Pons (tissue), 1 donor: ENCODE measurements around the gene TUBGCP6.

Source experiments
- DNase-seq: peaks from one replicate; pipeline ENCODE4 v3.0.0-alpha.2; 2016; ENCODE audit warnings: low spot score

Gene TUBGCP6

GRCh38 chr22:50250555-50251476, 6.0 kb upstream of the TUBGCP6 start, which contains the start of gene HDAC10:
Gene HDAC10, minus strand, starts transcription at chr22:50251265. Its CDS starts 233 bp downstream, at chr22:50251032.
- DNase-seq, result no peak

DNA sequence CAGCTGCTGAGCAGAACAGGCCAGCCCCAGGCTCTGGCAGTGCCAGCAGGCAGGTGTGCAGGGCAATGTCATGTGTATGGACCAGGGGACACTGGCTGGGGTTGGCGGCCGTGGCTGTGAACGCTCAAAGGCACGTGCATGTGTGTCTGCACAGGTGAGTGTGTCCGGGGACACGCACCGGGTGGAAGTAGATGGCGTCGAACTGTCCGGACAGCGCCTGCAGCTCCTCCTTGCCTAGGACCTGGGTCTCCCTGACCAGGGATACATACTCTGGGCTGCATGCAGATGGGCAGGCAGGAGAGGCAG, 5.4 kb upstream of the TUBGCP6 start:
- DNase-seq, result no peak

DNA sequence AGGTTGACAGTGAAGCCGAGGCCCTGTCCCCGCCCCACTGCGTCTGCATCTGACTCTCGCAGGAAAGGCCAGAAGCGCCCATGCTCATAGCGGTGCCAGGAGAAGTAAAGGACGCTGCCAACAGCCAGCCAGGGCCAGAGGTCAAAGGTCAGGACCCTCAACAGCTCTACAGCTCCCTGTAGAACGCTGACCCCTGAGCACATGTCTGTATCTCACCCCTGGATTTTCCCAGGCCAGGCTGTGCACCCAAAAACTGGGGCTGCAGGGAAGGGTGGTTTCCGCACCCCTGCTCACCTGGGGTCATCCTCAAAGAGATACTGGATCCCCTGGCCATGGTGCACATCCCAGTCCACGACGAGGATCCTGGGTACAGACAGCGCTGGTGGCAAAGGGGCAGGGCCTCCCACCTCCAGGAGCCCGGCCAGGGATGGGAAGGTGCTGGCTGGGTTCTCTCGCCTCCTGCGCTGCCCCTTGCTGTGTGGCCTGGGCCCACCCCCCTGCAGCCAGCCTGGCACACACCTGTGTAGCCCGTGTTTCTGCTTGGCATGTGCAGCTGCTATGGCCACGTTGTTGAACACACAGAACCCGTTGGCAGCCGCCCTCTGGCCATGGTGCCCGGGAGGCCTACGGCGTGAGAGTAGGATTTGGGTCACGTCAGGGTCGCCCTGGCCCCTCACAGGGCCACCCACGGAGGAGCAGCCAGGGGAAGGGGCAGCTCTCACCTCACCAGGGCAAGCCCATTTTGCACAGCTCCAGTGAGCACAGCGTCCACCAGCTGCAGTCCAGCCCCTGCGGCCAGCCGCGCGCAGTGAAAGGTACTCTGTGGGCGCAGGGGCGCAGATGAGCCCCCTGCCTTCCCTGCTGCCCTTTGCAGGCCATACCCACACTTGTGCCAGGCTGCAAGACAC, 4.8 kb upstream of the TUBGCP6 start:
- no peak for DNase-seq

- DNase-seq, result no peak
Observed at GRCh38 chr22:50248196-50249081, 3.6 kb upstream of the TUBGCP6 start.

- no peak for DNase-seq
Observed at GRCh38 chr22:50247748-50248147, 2.9 kb upstream of the TUBGCP6 start.

DNA sequence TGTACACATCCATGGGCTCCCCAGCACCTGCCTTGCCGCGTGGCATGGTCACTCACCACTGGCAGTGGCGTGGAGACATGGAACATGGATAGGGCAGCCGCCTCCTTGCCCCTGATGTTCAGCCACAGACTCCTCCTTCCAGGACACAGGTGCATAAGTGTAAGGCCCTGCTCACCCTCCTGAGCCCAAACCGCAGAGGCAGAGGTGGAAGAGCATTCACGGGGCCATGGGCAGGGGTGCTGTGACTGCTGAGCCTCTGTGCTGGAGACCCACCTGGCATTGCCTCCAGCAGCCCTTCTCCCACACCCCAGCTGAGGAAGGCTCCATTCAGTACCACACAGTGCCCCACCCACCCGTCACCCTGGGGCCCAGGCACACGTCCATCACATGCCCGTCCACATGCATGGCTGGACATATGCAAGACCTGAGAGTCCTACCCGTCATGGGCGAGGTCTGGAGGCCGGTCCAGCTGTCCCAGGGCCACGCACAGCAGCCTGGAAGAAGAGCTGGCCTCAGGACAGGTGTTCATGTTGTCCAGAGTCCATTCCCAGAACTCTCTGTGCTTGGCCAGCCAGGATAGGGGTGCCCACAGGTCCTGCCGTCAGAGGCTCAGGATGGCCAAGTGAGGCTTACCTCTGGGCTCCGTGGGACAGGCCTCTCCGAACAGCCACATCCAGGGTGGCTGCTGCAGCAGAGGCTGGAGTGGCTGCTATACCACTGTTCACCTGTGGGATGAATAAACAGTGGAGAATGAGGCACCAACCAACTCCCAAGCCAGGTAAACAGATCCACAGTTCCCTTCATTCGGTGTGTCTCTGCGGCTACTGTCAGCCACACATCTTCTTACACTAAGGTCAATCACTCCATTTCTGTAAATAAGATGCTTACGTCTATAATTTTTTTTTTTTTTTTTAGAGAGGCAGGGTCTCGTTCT, 1.7 kb upstream of the TUBGCP6 start:
- DNase-seq, result no peak

DNA sequence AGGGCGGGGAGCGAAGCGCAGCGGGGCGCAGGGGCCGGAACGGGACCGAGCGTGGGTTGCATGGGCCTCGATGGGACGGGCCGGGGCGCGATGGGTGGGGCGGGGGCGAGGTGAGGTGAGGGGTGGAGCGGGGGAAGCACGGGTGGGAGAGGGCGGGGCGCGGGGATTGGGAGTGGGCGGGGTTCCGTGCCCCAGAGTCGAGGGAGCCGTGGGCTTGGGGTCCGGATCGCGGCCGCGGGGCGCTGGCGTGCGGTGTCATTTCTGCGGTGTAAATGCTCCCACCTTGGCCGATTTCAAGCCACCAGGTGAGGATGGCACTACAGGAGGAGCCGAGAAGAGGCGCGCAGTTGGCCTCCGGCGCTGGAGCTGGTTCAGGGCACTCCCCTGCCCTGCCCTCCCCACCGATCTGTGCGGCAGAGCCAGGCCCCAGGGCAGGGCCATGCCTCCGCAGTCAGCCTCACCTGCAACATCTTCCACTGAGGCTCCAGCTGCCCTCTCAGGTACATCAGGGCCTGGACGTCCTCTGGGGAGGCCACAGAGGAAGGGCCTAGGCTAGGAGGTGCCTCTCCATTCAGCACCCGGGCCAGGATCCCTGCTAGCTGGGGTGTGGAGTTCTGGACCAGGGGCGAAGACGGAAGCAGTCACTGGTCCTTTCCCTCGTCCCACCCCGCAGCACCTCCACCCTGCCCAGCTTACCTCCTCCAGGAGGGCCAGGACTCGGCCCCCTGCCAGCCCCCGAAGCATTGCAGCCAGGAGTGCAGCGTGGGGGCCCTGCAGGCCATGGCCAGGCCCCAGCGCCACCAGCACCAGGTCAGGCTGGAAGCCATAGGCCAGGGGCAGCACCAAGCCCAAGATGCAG, 620 bp upstream of the TUBGCP6 start:
- no peak for DNase-seq

DNA sequence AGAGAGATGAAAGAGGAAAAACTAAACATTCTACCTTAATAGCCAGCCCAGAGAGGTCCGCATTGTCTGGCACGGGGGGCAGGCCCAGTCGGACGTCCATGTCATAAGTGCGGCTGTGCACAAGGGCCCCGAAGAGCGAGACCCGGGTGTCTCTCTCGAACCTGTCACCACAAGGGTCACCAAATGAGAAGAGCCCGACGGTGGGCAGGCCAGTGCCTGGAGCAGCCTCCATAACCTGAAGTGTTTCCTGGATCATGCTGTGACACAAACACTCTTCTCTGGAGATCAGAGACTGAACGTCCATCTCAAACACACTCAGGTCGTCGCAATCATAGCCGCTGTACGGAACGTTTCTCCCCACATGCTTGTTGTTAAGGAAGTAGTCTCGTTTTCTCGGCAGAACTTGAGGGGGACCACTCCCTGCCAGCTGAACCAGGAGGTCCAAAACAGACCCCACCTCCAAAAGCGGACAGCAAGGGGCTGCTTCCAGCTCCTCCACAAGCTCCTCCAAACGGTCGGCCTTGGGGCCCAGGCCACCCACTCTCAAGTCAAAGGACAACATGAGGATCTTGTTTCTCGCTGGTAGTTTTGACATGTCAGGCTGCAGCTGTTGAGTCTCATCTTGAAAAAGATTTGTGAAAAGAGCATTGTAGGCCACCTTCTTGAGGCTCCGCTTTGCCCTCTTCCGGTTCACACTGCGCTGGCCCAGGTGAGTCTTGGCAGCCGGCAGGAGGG, 971 bp downstream of the TUBGCP6 start:
- no peak for DNase-seq

DNA sequence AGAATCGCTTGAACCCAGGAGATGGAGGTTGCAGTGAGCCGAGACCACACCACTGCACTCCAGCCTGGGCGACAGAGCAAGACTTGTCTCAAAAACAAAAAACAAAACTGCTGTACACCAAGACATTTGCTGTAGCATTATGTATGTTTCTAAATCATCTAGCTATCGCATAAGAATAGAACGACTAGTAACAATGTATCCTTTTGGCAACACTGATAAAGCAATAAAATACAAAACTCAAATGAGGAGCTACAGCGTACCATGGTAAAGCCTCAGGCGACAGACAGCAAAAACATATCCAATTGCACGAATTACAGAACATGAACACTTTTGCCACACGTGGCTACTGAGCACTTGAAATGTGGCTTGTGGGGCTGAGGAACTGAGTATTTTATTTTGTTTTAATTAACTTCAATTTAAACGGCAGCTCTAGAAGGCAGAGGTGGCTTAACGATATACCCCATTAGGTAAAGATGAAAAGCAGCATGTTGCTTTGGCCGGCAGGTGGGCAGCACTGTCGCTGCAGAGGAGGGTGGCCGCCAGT, 2.3 kb downstream of the TUBGCP6 start:
- no peak for DNase-seq

DNA sequence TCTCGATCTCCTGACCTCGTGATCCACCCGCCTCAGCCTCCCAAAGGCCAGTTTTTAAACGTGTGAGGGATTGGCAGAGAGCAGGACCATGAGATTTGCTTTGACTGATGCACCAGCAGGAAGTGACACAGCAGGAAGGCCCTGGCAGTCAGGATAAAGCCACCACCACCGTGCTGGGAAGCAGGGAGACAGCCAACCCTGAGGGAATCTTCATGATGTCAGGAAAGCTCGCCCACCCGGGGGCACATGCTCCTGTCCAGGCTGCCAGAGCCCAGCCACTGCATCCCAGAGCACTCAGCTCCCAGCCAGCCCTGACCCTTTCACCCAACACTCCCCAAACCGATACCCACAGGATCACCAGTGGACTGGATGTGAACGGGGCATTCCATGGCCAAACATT, 6.1 kb downstream of the TUBGCP6 start:
- no peak for DNase-seq

- DNase-seq, result no peak
Observed at GRCh38 chr22:50236731-50237409, 8.0 kb downstream of the TUBGCP6 start.

DNA sequence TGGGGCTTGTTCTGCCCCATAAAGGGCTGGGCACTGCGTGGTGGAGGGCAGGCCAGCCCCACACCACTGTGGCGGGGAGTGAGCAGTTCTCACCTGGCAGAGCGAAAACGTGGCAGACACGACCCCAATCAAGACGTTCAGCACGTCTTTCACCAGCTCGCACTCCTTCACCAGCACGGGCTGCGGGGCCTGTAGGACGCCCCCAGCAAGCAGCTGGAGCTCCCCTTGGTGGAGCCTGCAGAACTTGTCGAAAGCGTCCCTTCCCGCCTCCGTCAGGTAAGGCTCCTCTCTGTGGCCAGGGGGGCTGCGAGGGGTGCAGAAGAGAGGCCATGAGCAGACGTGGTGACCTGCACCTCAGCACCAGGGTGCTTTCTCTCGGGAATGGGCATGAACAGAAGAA, 11.6 kb downstream of the TUBGCP6 start:
- no peak for DNase-seq

GRCh38 chr22:50232481-50233151, 12.2 kb downstream of the TUBGCP6 start:
- DNase-seq, result no peak

DNA sequence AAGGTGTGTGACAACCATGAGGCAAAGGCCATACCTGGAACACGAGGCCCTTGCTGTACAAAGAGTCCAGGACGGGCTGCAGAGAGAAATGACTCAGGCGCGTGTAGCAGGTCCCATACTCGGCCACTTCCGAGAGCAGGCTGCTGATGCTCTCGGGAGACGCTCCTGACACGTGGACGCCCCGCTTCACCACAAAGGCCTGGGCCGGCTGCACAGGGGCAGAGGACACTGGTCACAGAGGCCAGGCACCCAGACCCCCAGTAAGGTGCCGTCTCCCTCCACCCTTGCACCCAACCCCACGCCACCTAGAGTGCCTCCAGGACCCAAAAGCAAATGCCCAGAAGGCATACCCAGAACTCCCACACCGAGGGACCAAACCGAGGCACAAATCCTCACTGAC, 15.5 kb downstream of the TUBGCP6 start:
- DNase-seq, result no peak

DNA sequence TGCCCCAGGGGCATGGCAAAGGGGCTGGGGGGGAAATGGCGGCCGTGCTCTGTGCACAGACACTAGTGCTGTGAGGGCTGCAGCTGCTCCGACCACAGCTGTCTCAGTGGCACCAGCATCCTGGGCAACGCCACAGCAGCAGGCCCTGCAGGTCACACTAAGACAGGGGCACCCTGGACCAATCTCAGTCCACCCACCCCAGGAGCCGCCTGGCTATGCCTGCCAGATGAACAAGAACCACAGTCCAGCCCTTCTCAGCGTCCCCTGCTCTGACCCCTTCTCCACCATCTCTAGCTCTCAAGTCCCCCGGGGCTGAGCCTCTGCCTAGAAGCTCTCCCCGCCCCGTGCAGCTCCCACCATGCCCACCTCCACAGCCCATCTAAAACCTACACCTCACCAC, 16.5 kb downstream of the TUBGCP6 start:
- DNase-seq, result no peak

GRCh38 chr22:50227579-50228215, 17.1 kb downstream of the TUBGCP6 start:
- DNase-seq, result no peak

DNA sequence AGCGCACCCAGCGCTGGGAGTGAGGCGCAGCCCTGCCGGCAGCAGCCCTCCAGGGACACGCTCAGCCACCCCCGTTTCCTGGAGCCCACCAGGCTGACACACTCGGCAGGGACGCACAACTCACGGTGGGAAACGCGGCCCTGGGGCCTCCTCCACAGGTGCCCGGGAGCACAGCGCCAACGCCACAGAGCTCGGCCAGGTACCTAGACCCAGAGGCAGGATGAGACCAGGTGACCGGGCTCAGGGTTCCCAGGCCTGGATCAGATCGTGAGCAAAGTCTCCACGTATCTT, 18.0 kb downstream of the TUBGCP6 start:
- no peak for DNase-seq
